Ascending aorta (tissue), 2 donors: ENCODE data around the gene YAP1. TPM values are rescaled to one million over a fixed set of nuclear protein-coding genes. Genes with fewer than 3 reads are reported as not detected.

Source experiments
- DNase-seq, 2 donors: peaks; one replicate each; pipeline ENCODE4 v3.0.0-alpha.2; 2019; ENCODE audit warnings: low spot score in 2 of 2
- H3K27ac ChIP-seq, 2 donors: fragments of 200-600 bp; sonication (generic); one replicate each; pipeline ENCODE4 v1.5.1; 2016 to 2017; ENCODE audit warnings: mild to moderate bottlenecking in 1 of 2
- H3K27me3 ChIP-seq: fragments of 200-600 bp; sonication (generic); one replicate; pipeline ENCODE4 v1.5.1; 2017
- H3K36me3 ChIP-seq, 2 donors: fragments of 200-600 bp; sonication (generic); one replicate each; pipeline ENCODE4 v1.5.1; 2016
- H3K4me1 ChIP-seq, 2 donors: fragments of 200-600 bp; sonication (generic); one replicate each; pipeline ENCODE4 v1.5.1; 2016 to 2017; ENCODE audit warnings: mild to moderate bottlenecking in 1 of 2
- H3K4me3 ChIP-seq, 2 donors: fragments of 200-600 bp; sonication (generic); one replicate each; pipeline ENCODE4 v1.5.1; 2016 to 2017; ENCODE audit warnings: mild to moderate bottlenecking in 1 of 2
- H3K9me3 ChIP-seq, 2 donors: fragments of 200-600 bp; sonication (generic); one replicate each; pipeline ENCODE4 v1.5.1; 2016
- intact Hi-C: fragments of 100-400 bp; cut with DNase I; formaldehyde crosslinking; loops from one replicate; pipeline ENCODE4 v1.15.1; 2023
- total RNA-seq: library from RNA; depleted of rRNA; stranded (reverse); fragments of >200 nt; gene quantifications from one replicate; pipeline ENCODE4 v1.1.0, GENCODE V29; 2016
- TF ChIP-seq, protein P1 (sequence below), 3 experiments: fragments of 200-600 bp in 2 of 3; fragments of 450-650 bp in 1 of 3; sonication (generic) in 2 of 3; IDR thresholded peaks; one replicate each; pipeline ENCODE4 v1.5.1; 2016 to 2019; ENCODE audit warnings: antibody characterized with exemption in 3 of 3, mild to moderate bottlenecking in 1 of 3, moderate library complexity in 1 of 3

The YAP1 gene
- total RNA-seq, 1 donor from 2014 or later, result 516 TPM

DNA sequence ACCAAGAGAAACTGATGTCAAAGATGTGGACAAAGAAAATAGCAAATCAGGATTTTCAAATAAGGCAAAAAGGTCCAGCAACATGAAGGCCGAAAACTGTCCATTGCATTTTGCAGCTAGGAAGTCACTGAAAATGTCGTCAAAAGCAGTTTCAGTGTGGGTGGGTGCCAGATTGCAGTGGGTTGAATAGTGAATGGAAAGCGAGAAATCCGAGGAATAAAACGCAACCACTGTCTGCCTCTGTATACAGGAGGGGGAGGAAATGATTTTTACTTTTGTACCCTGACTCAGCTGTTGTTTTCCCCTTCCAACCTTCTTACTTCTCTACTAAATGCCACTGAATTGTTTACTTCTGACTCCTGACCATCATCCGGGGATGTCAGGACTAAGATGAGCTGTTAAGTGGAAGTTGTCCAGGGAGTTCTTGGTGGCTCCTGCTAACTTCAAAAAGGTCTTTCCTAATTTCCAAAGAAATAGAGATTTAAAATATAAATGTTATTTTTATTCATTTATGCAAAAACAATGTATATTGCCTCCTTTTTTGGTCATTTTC lies 142.2 kb downstream of the YAP1 start:
- no peak overlapping the region for H3K4me3 ChIP-seq
- H3K4me1 ChIP-seq, result no peaks in the 10 kb centered on the region
- no peaks in the 10 kb centered on the region for H3K36me3 ChIP-seq
- H3K27me3 ChIP-seq, result no peaks in the 10 kb centered on the region
- no peak for DNase-seq
- no peaks in the 10 kb centered on the region for H3K9me3 ChIP-seq
- H3K27ac ChIP-seq, result no peak overlapping the region
- intact Hi-C loops, result no loop called here
- TF ChIP-seq, protein P1, sequence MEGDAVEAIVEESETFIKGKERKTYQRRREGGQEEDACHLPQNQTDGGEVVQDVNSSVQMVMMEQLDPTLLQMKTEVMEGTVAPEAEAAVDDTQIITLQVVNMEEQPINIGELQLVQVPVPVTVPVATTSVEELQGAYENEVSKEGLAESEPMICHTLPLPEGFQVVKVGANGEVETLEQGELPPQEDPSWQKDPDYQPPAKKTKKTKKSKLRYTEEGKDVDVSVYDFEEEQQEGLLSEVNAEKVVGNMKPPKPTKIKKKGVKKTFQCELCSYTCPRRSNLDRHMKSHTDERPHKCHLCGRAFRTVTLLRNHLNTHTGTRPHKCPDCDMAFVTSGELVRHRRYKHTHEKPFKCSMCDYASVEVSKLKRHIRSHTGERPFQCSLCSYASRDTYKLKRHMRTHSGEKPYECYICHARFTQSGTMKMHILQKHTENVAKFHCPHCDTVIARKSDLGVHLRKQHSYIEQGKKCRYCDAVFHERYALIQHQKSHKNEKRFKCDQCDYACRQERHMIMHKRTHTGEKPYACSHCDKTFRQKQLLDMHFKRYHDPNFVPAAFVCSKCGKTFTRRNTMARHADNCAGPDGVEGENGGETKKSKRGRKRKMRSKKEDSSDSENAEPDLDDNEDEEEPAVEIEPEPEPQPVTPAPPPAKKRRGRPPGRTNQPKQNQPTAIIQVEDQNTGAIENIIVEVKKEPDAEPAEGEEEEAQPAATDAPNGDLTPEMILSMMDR (IDR thresholded peaks at IDR 0.05), result no peak

DNA sequence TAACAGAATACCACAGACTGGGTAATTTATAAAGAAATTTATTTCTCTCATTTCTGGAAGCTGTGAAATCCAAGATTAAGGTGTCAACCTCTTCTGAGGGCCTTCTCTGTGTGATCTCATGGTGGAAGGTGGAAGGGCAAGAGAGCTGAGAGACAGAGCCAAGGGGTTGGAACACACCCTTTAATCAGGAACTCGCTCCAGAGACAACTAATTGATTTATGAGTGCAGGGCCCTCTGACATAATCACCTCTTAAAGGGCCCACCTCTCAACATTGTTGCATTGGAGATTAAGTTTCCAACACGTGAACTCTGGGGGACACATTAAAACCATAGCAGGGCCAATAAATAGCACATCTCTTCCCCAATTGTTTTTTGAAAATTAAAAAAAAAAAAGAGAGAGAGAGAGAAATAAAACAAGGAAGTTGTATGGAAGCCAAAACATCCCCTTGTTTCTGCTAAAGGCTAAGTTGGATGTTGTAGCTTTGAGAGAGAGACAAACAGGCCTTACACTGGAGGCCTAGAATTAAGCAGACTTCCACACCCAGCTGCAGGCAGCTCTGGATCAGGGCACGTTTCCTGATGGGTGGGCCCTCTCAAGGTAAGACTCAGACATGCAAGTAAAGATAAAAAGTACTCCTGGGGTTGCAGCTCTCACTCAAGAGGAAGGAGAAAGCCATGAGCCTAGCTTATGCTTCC lies 142.9 kb downstream of the YAP1 start:
- intact Hi-C loops, result no loop called here
- no peak for DNase-seq
- TF ChIP-seq, protein P1 (IDR thresholded peaks at IDR 0.05), result no peak
- H3K27ac ChIP-seq, result no peak overlapping the region
- no peaks in the 10 kb centered on the region for H3K9me3 ChIP-seq
- H3K4me3 ChIP-seq, result no peak overlapping the region
- no peaks in the 10 kb centered on the region for H3K27me3 ChIP-seq
- H3K36me3 ChIP-seq, result no peaks in the 10 kb centered on the region
- H3K4me1 ChIP-seq, result no peaks in the 10 kb centered on the region

DNA sequence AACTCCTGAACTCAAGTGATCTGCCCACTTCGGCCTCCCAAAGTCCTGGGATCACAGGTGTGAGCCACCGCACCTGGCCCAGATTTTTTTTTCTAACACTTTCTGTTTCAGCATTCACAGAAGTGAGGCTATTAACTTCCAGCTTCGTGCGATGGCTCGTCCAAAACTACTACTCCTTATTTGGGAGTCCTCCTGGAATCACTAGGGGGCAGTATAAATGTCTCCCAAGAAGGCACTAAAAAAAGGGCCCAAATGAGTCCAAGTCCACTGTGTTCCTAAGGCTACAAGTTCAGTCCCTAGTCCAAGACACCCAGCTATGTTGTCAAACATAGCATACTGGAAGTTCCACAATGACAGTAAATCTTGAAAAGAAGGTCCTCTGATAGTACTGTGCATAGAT lies 143.8 kb downstream of the YAP1 start:
- H3K4me3 ChIP-seq, result no peak overlapping the region
- no peaks in the 10 kb centered on the region for H3K36me3 ChIP-seq
- H3K27me3 ChIP-seq, result no peaks in the 10 kb centered on the region
- H3K27ac ChIP-seq, result no peak overlapping the region
- H3K4me1 ChIP-seq, result no peaks in the 10 kb centered on the region
- TF ChIP-seq, protein P1 (IDR thresholded peaks at IDR 0.05), result peak in 1 of 3 experiments; percentile 11
- intact Hi-C loops, result no loop called here
- no peak for DNase-seq
- H3K9me3 ChIP-seq, result no peaks in the 10 kb centered on the region

DNA sequence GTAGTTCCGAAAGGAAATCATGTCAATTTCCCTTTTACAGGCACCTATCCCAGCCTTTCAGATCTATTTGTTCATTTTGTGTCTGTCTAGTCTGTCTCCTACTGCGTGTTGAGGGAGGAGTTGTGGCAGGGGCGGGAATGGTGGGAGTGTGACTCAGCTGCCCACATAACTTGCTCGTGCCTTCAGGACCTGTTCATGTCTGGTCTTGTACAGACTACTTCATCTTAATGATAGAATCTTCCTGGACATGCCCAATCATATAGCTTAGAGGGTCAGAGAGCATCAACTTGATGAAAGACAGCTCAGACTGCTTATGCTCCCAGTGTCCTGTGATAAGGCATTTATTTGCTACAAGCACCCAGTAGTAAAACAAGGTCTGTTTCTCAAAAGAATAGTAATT lies 146.0 kb downstream of the YAP1 start:
- H3K9me3 ChIP-seq, result no peaks in the 10 kb centered on the region
- no peaks in the 10 kb centered on the region for H3K4me1 ChIP-seq
- no peaks in the 10 kb centered on the region for H3K36me3 ChIP-seq
- DNase-seq, result no peak
- H3K4me3 ChIP-seq, result no peak overlapping the region
- TF ChIP-seq, protein P1 (IDR thresholded peaks at IDR 0.05), result no peak
- intact Hi-C loops, result no loop called here
- no peak overlapping the region for H3K27ac ChIP-seq
- no peaks in the 10 kb centered on the region for H3K27me3 ChIP-seq

DNA sequence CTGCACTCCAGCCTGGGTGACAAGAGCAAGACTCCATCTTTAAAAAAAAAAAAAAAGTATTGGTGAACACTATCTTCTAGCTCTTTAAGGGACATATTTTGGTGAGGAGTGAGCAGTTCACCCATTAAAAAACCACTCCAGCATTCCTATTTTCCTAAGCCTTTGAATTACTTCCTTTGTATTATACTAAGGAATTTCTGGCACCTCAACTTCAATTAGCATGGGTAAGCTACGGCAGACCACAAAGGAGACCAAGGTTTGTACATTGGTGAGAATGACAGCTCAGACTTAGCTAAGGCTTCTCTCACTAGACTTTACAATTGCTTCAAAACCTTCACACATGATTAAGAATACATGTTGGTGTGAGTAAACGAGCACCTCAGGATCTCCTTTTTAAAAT lies 150.0 kb downstream of the YAP1 start:
- no peaks in the 10 kb centered on the region for H3K36me3 ChIP-seq
- TF ChIP-seq, protein P1 (IDR thresholded peaks at IDR 0.05), result no peak
- H3K4me1 ChIP-seq, result no peaks in the 10 kb centered on the region
- no peaks in the 10 kb centered on the region for H3K9me3 ChIP-seq
- no peak overlapping the region for H3K27ac ChIP-seq
- H3K4me3 ChIP-seq, result no peak overlapping the region
- intact Hi-C loops, result no loop called here
- no peak for DNase-seq
- no peaks in the 10 kb centered on the region for H3K27me3 ChIP-seq
